ENCODE results near the gene POU6F2. TPM values are rescaled to one million over a fixed set of nuclear protein-coding genes. Genes with fewer than 3 reads are reported as not detected.

POU6F2 gene
- total RNA-seq, 4 donors from 2014 or later = 0.31 to 0.66 TPM; not detected in 2

GRCh38 chr7:39399986-39400385 lies 422.3 kb downstream of the POU6F2 start:
- no peaks in the 10 kb centered on the region for H3K36me3 ChIP-seq
- TF ChIP-seq POLR2A (IDR thresholded peaks at IDR 0.05) (no peak), EP300 (IDR thresholded peaks at IDR 0.05) (no peak), POLR2AphosphoS5 (IDR thresholded peaks at IDR 0.05) (no peak), CTCF (IDR thresholded peaks at IDR 0.05) (no peak)
- H3K9me3 ChIP-seq = no peaks in the 10 kb centered on the region
- WGBS, 2 donors (ENCODE audit: low coverage in 1 of 2) = 29 to 78% methylated on average over 1 to 3 of the region's 3 CpGs
- ATAC-seq = no peak
- no peaks in the 10 kb centered on the region for H3K4me1 ChIP-seq
- no peak overlapping the region for H3K4me3 ChIP-seq
- H3K27ac ChIP-seq = no peak overlapping the region
- peaks cover 33% of the 10 kb centered on the region for H3K27me3 ChIP-seq

GRCh38 chr7:39400836-39401235 lies 423.1 kb downstream of the POU6F2 start:
- Histone ChIP-seq H3K4me3 (no peak overlapping the region), H3K27me3 (peaks cover 26% of the 10 kb centered on the region), H3K4me1 (no peaks in the 10 kb centered on the region), H3K27ac (no peak overlapping the region), H3K9me3 (no peaks in the 10 kb centered on the region), H3K36me3 (no peaks in the 10 kb centered on the region)
- TF ChIP-seq POLR2AphosphoS5 (IDR thresholded peaks at IDR 0.05) = no peak
- no peak for TF ChIP-seq EP300 (IDR thresholded peaks at IDR 0.05)
- TF ChIP-seq POLR2A (IDR thresholded peaks at IDR 0.05) = no peak
- no peak for TF ChIP-seq CTCF (IDR thresholded peaks at IDR 0.05)
- ATAC-seq = no peak
- 68% methylated on average over 3 of the region's 3 CpGs; no CpG with 5 or more reads in 1 of the 2 donors for WGBS, 2 donors (ENCODE audit: low coverage in 1 of 2)

- Histone ChIP-seq H3K4me3 (no peak overlapping the region), H3K27me3 (peaks cover 15% of the 10 kb centered on the region), H3K27ac (no peak overlapping the region), H3K36me3 (no peaks in the 10 kb centered on the region), H3K9me3 (no peaks in the 10 kb centered on the region), H3K4me1 (no peaks in the 10 kb centered on the region)
- no peak for TF ChIP-seq POLR2A (IDR thresholded peaks at IDR 0.05)
- TF ChIP-seq EP300 (IDR thresholded peaks at IDR 0.05) = no peak
- no peak for TF ChIP-seq CTCF (IDR thresholded peaks at IDR 0.05)
- no peak for TF ChIP-seq POLR2AphosphoS5 (IDR thresholded peaks at IDR 0.05)
- no peak for ATAC-seq
Observed at GRCh38 chr7:39402034-39402433, 424.3 kb downstream of the POU6F2 start.

- TF ChIP-seq EP300 (IDR thresholded peaks at IDR 0.05) (no peak), CTCF (IDR thresholded peaks at IDR 0.05) (no peak), POLR2AphosphoS5 (IDR thresholded peaks at IDR 0.05) (no peak), POLR2A (IDR thresholded peaks at IDR 0.05) (no peak)
- Histone ChIP-seq H3K27me3 (peaks cover 5% of the 10 kb centered on the region), H3K4me1 (no peaks in the 10 kb centered on the region), H3K4me3 (no peak overlapping the region), H3K27ac (no peak overlapping the region), H3K36me3 (no peaks in the 10 kb centered on the region), H3K9me3 (no peaks in the 10 kb centered on the region)
- 80 to 100% methylated on average over 1 of the region's 1 CpG for WGBS, 2 donors (ENCODE audit: low coverage in 1 of 2)
- no peak for ATAC-seq
Observed at GRCh38 chr7:39404907-39405306, 427.2 kb downstream of the POU6F2 start.

GRCh38 chr7:39405581-39405980 lies 427.9 kb downstream of the POU6F2 start:
- H3K36me3 ChIP-seq = no peaks in the 10 kb centered on the region
- no peak overlapping the region for H3K27ac ChIP-seq
- no peaks in the 10 kb centered on the region for H3K9me3 ChIP-seq
- no peaks in the 10 kb centered on the region for H3K4me1 ChIP-seq
- WGBS, 2 donors (ENCODE audit: low coverage in 1 of 2) = 72 to 93% methylated on average over 2 of the region's 3 CpGs
- no peak for ATAC-seq
- no peak for TF ChIP-seq POLR2A (IDR thresholded peaks at IDR 0.05)
- no peak for TF ChIP-seq EP300 (IDR thresholded peaks at IDR 0.05)
- no peak for TF ChIP-seq CTCF (IDR thresholded peaks at IDR 0.05)
- TF ChIP-seq POLR2AphosphoS5 (IDR thresholded peaks at IDR 0.05) = no peak
- H3K4me3 ChIP-seq = no peak overlapping the region
- no peaks in the 10 kb centered on the region for H3K27me3 ChIP-seq
